GM19099 (cell line): ENCODE data around the gene HCAR1.

Experiments used
- POLR2A ChIP-seq: IDR thresholded peaks from 3 replicates; pipeline ENCODE4 v1.6.1; 2011; ENCODE audit warnings: low read depth; ENCODE audit not compliant: insufficient read length; ENCODE audit errors: extremely low read depth

Gene HCAR1, protein sequence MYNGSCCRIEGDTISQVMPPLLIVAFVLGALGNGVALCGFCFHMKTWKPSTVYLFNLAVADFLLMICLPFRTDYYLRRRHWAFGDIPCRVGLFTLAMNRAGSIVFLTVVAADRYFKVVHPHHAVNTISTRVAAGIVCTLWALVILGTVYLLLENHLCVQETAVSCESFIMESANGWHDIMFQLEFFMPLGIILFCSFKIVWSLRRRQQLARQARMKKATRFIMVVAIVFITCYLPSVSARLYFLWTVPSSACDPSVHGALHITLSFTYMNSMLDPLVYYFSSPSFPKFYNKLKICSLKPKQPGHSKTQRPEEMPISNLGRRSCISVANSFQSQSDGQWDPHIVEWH

DNA sequence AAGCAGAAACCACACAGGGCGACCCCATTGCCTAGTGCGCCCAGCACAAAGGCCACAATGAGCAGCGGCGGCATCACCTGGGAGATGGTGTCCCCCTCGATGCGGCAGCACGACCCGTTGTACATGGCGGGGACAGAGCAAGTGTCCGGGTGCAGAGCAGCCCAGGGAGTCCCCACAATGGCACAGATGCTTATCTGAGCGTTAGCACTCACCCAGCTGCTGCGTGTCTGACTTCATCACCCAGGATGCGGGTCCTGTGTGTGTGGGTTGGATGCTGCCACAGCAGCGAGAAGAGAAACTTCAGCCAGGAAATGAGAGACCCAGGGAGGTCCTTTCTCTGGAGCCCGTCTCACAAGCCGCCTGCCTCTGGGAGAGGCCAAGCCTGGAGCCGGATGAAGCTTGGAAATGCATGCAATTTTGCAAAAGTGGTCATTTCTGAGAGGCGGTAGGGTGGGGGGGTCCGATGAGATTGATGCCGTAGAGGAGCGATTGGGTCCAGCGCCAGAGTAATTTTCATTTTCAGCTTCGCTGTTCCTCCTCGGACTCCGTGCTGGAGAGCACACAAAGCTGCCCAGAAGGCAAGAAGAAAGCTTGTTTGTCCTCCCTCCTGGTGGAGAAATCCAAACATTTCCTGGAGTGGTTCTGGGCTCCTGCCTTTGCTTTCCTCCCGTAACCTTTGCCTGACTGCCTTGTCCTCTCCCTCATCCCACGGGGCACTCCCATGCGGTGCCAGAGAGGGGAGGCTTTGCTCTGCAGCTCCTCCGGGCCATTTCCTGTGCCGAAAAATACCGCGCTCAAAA lies at the start of gene HCAR1:
HCAR1 (minus strand) TSS at position 630 of the 800 bp plus-strand sequence; CDS start at position 125, 505 bp downstream.
- no peak for TF ChIP-seq POLR2A

DNA sequence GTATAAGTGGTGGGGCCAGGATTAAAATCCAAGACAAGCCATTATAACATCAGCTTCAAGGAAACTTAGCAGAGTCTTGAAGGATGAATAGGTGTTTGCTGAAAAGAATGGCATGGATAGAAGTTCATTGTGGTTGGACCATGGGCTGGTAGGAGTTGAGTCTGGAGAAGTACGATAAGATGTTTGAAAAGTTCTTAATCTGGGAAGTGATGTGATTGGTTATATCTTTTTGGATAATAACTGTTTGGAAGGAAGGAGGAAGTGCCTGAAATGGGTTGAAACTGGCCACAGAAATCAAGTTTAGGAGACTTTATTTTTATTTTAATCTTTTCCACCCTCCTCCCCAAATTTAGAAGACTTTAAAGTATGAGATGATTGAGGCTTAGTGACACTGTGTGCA lies 26.9 kb upstream of the HCAR1 start:
- TF ChIP-seq POLR2A = no peak

DNA sequence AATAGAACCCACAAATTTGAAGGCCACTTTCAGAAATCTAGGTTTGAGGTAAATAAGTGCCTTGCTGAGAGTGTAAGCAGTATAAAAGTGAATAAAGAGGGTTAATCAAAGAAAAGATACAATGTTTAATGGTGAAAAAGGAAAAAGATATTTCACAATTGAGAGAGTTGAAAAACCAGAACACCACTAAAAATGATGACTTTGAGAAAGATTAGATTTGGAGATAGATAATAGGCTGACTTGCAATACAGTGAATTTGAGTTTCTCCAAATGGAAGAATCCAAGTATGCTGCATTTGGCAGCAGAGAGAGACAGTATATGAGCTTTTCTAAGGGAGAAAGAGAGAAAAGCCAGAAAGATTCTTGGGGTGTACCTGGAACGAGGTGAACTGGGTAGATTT lies 24.1 kb upstream of the HCAR1 start:
- TF ChIP-seq POLR2A = no peak

DNA sequence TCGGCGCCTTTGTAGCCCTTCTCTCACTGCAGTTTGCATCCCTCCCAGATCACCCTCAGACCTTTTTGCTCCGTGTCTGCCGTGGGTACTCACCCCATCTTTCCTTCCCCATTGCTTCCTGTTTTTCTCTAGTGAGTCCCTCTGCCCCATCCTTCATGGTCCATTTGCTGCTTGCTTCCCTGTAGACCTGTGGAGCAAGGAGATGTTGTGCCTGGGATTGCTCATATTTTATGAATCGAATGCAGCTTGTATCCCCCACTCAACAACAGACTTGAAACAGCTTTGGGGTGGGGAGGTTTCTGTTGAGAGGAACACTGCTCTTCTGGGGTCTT lies 22.6 kb upstream of the HCAR1 start:
- no peak for TF ChIP-seq POLR2A

DNA sequence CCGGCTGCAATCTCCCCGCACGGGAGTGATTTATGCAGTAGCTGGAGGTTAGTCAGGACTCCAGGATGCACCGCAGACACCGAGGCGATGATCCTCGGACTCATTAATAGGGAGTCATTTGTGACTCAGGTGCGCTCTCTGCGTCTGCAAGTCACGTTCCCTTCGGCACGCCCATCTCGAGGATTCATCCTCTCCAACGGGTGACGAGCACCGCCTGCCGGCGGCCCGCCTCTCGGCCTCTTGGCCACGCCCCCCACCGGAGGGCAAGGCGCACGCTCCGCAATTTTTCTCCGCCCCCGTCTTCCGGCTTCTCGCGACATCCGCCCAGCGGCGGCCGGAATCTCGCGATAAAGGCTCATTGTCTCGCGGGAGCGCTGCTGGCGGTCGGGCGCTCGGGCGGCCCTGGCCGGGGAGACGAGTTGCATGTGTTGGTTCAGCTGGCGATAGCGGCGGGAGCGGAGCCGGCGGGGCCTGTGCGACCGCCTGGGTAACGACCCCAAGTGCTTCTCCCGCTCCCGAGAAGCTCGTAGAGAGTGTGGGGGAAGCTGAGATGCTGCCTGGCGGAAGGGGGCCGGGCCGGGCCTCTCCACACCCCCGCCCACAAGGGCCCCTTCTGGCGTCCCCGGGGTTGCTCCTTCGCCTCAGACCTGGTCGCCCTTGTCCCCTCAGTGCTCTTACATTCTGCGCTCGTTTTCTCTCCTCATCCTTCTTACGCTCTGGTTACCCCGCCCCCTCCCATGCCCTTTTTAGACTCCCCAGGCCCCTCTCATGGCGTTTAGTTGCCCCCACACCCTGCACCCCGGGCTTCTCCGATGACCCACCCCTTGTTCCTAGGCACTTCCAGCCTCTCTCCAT lies 22.0 kb upstream of the HCAR1 start, which contains the start of gene DENR:
DENR (plus strand) TSS at position 361 of the 855 bp plus-strand sequence. CDS start 878 bp downstream, outside the sequence.
- TF ChIP-seq POLR2A = peak; percentile 94

DNA sequence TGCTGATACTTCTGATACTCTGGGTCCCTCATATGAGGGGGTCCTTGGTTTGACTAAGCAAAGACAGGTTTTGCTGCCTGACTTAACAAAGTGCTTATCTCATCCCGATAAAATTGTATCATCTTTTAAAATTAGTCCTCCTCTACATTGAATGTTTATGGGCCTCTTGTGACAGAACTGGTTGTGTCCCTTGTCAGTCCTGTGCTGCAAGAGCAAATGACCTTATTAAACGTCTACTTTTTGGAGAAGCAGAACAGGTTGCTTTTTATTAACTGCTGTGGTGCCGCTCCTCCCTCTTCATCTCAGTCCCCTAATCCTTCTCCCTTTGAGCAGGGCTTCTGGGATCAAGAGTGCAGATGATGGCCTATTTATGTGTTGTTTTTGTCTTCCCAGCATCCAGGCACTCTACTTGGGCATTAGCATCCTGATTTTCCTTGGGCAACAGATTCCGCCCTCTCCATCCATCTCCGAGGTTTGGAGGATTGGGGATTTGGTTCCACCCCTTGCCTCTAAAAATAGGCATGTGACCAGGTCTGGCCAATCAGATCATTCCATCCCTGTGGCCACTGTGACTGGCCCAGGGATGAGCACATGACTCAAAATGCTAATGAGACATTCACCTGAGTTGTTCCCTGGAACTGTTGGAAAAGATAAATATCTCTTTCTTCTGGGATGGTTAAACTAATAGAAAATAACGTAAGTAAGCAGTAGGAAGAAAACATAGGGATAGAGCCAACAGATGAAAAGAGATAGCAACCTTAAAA lies 19.1 kb upstream of the HCAR1 start:
- no peak for TF ChIP-seq POLR2A

DNA sequence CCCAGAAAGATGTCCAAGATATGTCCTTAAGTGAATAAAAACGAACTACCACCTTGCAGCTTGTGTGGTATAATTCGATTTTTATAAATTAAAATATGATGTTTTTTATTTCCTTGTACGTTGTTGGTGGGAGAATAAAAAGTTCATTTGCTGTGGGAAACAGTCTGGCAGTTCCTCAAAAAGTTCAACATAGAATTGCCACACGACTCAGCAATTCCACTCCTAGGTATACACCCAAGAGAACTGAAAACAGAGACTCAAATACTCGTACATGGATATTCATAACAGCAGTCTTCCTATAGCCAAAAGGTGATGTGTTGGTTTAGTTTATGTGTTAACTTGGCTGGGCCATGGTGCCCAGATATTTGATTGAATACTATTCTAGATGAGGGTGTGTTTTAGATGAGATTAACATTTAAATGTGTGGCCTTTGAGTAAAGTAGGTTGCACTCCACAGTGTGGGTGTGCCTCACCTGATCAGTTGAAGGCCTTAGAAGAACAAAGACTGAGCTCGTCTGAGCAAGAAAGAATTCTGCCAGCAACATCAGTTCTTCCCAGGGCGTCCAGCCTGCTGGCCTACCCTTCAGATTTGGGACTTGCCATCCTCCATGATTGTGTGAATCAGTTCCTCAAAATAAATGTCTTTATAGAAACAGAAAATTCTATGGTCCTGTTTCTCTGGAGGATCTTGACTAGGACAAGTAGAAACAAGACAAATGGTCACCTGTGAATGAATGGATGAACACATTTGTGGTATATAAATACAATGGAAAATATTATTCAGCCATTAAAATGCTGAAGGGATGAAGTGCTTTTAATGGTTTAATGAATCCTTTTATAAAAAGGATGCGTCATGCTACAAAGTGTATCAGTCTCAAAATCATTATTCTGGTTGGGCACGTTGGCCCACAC lies 16.8 kb upstream of the HCAR1 start:
- TF ChIP-seq POLR2A = no peak

DNA sequence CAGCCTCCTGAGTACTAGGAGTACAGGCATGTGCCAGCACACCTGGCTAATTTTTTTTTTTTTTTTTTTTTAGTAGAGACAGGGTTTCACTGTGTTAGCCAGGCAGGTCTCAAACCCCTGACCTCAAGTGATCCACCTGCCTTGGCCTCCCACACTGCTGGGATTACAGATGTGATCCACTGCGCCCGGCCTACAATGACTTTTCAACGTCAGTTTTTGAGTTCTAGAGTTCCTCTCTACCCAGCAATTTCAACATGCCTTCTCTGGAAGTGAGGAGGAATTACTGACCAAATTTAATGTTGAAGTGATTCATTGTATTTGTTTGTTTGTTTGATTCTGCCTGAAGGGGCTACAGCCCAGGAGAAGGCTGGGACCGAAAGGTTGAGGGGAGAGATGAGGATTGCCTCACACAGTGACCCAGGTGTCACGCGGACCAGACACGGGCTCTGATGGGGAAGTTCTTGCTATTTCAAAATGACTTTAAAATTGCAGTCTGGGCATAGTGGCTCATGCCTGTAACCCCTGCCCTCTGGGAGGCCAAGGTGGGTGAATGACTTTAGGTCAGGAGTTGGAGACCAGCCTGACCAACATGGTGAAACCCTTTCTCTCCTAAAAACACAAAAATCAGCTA lies 13.4 kb upstream of the HCAR1 start:
- no peak for TF ChIP-seq POLR2A

DNA sequence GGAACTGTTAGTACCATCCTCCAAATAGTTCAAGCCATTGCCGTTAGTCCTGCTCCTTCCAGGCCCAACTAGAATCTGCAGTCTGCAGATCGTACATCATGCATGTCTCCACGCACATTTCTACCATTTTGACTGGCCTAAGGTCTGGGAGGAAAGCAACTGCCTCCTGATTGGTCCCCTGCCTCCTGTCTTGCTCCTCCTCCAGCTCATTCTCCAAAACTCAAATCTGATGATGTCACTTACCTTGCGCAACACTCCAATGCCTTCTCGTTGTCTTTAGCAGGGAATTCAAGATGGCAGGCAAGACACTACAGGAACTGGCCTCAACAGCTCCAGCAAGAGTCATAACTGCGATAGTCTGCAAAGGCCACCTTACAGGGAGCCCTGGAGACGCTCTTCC lies 9.7 kb upstream of the HCAR1 start:
- TF ChIP-seq POLR2A = no peak

DNA sequence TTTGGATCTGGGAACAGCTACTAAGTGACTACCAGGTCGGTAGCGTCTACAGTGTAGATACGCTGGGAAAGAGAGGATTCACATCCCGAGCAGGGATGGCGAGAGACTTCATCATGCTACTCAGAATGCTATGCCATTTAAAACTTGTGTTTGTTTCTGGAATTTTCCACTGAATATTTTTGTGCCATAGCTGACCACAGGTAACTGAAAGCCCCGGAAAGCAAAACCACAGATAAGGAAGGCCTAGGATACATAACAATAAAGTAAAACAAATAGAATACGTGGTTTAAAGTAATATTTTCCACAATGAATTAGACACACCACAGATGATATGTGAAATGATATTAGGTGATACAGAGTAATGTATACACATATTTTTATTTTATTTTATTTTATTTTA lies 7.9 kb upstream of the HCAR1 start:
- TF ChIP-seq POLR2A = no peak

DNA sequence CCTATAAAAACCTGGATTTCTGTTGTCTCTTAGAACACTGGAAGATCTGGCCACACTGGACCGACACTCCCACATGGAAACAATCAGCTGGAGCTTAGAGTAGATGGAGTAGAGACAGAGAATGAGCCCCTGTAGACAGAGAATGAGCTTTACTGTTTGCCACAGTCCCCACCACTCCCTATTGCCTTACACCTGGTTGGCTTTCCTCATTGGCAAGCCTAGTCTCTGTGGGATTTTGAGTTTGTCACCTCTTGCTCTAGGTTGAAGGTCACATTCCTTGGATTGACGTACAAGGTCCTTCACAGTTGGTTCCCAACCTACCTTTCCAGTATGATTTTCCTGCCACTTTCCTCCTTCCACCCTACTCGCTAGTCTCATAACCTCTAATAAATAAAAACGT lies 2.0 kb upstream of the HCAR1 start:
- no peak for TF ChIP-seq POLR2A

DNA sequence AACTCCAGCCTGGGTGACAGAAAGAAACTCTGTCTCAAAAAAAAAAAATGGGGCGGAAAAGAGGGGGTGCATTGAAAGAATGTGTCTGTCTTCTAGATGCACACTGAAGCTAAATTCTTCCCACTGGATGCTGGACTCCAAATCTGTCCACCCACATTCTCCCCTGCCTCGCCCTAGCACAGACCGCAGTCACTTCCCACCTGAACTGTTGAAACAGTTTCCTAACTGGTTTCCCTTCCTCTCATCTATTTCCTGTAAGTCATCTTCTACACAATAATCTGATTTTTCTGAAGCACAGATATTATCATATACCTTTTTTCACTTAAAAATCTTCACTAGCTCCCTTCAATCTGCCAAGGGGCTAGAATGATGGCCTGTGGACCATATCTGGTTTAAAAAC lies 1.5 kb upstream of the HCAR1 start:
- TF ChIP-seq POLR2A = no peak

DNA sequence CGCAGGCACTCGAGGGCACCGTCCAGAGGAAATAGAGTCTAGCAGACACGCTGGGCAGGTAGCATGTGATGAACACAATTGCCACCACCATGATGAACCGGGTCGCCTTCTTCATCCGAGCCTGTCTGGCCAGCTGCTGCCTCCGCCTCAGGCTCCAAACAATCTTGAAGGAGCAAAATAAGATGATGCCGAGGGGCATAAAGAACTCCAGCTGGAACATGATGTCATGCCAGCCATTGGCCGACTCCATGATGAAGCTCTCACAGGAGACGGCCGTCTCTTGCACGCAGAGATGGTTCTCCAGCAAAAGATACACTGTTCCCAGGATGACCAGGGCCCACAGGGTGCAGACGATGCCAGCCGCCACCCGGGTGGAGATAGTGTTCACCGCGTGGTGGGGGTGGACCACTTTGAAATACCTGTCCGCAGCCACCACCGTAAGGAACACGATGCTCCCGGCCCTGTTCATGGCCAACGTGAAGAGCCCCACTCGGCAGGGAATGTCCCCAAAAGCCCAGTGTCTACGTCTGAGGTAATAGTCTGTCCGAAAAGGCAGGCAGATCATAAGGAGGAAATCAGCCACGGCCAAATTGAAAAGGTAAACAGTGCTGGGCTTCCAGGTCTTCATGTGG lies 945 bp downstream of the HCAR1 start:
- TF ChIP-seq POLR2A = no peak
